ENCODE data around the gene EPB42.

DNA sequence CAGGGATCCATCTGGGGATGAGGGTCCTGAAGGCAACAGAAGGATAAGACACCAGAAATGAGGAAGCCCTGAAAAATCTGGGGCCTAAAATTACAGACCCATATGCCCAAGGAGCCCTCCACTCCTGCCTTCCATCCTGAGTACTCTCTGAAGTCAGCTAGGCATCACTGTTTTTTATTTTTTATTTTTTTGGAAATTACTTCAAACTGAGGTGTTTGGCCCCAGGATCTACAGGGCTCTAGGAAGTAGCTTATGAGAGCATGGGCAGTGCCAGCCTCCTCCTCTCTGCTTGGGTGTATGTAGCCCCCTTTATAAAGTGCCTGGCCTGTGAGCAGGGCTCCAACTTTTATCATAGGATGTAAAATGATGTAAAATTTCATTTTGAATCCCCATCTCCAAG lies 7.9 kb downstream of the EPB42 start:
- TF ChIP-seq POLR2AphosphoS5 (IDR thresholded peaks at IDR 0.05; ENCODE audit: low read depth, low read length): no peak
- TF ChIP-seq POLR2A (IDR thresholded peaks at IDR 0.05; ENCODE audit: low read depth, low read length): no peak
- no peak for TF ChIP-seq TAF1 (IDR thresholded peaks at IDR 0.05; ENCODE audit: low read depth, low read length)
- no peak for TF ChIP-seq SPI1 (IDR thresholded peaks at IDR 0.05; ENCODE audit: low read depth, low read length)
- no peak for TF ChIP-seq PAX5 (IDR thresholded peaks at IDR 0.05; ENCODE audit: insufficient read depth, low read length, severe bottlenecking)
- no peak for TF ChIP-seq POU2F2 (IDR thresholded peaks at IDR 0.05; ENCODE audit: low read depth, low read length)

Measured in GM12891 (cell line).